Omental fat pad (tissue), 4 donors: Measurements from ENCODE around the gene BPI. TPM values are rescaled to one million over a fixed set of nuclear protein-coding genes. Genes with fewer than 3 reads are reported as not detected.
"Not testable (repeated sequence)": the region's sequence is repeated elsewhere in the genome, so short reads cannot be mapped to it uniquely, and the experiment has no call there.

Source experiments
- ATAC-seq: fragments of 150-250 bp; one replicate; pipeline ENCODE4 v1.9.1; 2016; ENCODE audit warnings: mild to moderate bottlenecking, moderate library complexity; ENCODE audit not compliant: low FRiP score
- DNase-seq: peaks from one replicate; pipeline ENCODE4 v3.0.0-alpha.2; 2019; ENCODE audit warnings: low spot score
- CTCF ChIP-seq, 3 donors: fragments of 450-650 bp; IDR thresholded peaks; one replicate each; pipeline ENCODE4 v1.5.1; 2016 to 2017; ENCODE audit warnings: antibody characterized with exemption in 3 of 3, mild to moderate bottlenecking in 3 of 3, moderate library complexity in 2 of 3
- total RNA-seq, 4 donors: library from RNA; depleted of rRNA; stranded (reverse); fragments of >200 nt; gene quantifications; one replicate each; pipeline ENCODE4 v1.1.0, GENCODE V29; 2016

The BPI gene
- total RNA-seq, 4 donors from 2014 or later: 0.63 to 0.74 TPM; not detected in 2

GRCh38 chr20:38277285-38277684, 26.7 kb upstream of the BPI start:
- ATAC-seq: no peak
- no peak for TF ChIP-seq CTCF (IDR thresholded peaks at IDR 0.05)
- DNase-seq: no peak

GRCh38 chr20:38277691-38278090, 26.3 kb upstream of the BPI start:
- DNase-seq: no peak
- no peak for ATAC-seq
- TF ChIP-seq CTCF (IDR thresholded peaks at IDR 0.05): no peak

GRCh38 chr20:38278131-38278530, 25.8 kb upstream of the BPI start:
- no peak for ATAC-seq
- DNase-seq: no peak
- no peak for TF ChIP-seq CTCF (IDR thresholded peaks at IDR 0.05)

- TF ChIP-seq CTCF (IDR thresholded peaks at IDR 0.05): no peak
- no peak for ATAC-seq
- DNase-seq: no peak
Observed at GRCh38 chr20:38278763-38279162, 25.2 kb upstream of the BPI start.

- ATAC-seq, DNase-seq: not testable (repeated sequence)
Observed at GRCh38 chr20:38281176-38281915, 22.6 kb upstream of the BPI start.

GRCh38 chr20:38283236-38283635, 20.7 kb upstream of the BPI start:
- ATAC-seq (no peak), DNase-seq (no peak)
- TF ChIP-seq CTCF (IDR thresholded peaks at IDR 0.05): no peak

- not testable (repeated sequence) for ATAC-seq, DNase-seq
Observed at GRCh38 chr20:38284066-38284650, 19.8 kb upstream of the BPI start.

GRCh38 chr20:38284893-38285444, 19.0 kb upstream of the BPI start:
- no peak for TF ChIP-seq CTCF (IDR thresholded peaks at IDR 0.05)
- no peak for ATAC-seq
- no peak for DNase-seq
